ENCODE results near the gene FRK.

Gene FRK

GRCh38 chr6:116035616-116036015 lies 25.1 kb downstream of the FRK start:
- DNase-seq, result no peak

DNA sequence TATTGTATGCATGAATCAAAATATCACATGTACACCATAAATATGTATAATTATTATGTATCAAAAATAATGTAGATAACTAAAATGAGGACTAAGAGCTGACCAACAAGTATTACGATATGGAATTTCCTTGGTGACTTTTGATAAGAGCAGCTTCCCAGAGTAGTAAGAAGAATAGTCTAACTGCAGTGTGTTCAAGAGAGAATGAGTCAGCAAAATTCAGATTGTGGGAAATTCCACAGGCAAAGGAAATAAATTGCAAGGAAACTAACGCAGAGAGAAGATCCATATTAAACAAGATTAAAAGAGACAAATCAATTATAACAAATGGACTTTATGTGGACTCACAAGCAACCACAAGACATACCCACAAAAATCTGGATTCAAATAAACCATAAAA lies 26.4 kb downstream of the FRK start:
- DNase-seq, result peak in 1 of 51 donors; percentile 28

DNA sequence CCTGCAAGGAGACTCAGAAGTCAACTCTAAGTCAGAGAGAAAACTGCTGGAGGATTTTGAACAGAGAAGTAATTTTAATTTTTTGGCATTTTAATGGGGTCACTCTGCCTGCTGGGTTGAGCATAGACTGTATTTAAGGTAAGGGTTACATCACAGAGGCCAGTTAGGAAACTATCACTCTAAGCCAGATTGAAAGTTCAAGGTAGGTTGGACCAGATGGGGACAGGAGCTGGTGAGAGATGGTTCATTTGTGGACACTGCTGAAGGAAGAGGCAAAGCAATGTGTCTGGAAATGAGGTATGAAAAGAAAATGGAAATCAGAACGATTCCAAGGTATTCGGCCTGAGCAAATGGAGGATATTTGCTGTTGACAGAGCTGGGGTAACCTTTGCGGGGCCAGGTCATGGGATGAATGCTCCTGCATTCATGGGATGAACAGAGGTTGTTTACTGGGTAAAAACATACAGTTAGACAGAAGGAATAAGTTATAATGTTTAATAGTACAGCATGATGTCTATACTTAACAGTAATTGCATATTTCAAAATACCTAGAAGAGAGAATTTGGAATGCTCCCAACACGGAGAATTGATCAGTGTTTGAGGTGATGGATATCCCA lies 26.9 kb downstream of the FRK start:
- no peak for DNase-seq

GRCh38 chr6:116030770-116031169 lies 29.9 kb downstream of the FRK start:
- no peak for DNase-seq

DNA sequence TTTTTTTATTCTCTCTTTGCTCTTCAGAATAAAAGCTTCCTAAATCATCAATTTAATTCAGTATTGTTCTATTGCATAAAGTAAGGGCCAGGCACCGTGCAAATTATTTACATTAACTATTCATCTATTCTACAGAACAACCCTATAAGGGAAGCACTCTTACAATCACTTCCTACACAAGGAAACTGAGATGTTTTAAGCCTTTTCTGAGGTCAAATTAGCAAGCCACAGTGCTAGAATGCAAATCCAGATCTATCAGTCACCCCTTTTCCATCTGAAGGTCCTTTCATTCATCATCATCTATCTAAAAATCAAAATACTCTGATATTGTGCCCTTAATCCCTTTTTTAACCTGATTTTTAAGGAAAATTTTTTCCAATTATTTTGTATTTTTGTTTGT lies 31.2 kb downstream of the FRK start:
- DNase-seq, result no peak

DNA sequence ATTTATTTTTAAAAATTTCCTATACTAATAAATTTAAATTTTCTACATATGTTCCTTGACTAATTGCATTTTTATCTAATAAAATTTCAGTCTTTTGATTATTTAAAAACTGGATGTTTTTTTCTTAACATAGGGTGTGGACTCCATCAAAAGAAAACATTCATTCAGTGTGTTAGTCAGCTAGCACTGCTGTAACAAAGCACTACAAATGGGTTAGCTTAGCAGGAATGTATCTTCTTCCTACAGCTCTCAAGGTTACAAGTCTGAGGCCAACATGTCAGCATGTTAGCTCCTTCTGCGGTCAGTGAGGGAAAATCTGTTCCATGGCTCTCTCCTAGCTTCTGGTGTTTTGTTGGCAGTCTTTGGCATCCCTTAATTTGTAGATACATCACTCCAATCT lies 32.5 kb downstream of the FRK start:
- DNase-seq, result no peak

- no peak for DNase-seq
These were observed 32.9 kb downstream of the FRK start for GRCh38 chr6:116027801-116028200.

DNA sequence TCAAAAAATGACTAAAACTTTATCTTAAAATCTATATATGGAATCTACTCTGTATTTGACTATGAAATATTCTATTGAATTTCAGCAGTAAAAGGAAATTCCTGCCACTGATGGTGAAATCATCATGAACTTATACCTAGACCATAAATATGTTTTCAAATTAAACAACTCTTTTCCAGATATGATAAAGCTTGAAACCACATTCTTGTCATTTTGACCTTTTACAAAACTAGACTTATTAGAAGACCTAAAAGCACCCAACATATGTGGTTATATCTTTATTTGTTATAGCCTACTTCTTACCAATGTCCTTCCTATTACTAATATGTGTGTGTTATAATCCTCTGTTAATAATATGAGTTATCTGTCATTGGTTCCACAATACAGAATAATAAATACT lies 35.3 kb downstream of the FRK start:
- no peak for DNase-seq

- DNase-seq, result no peak
These were observed 37.7 kb downstream of the FRK start for GRCh38 chr6:116022841-116023445.

GRCh38 chr6:116020738-116021137 lies 40.0 kb downstream of the FRK start:
- DNase-seq, result no peak

- no peak for DNase-seq
These were observed 41.3 kb downstream of the FRK start for GRCh38 chr6:116019428-116019827.

DNA sequence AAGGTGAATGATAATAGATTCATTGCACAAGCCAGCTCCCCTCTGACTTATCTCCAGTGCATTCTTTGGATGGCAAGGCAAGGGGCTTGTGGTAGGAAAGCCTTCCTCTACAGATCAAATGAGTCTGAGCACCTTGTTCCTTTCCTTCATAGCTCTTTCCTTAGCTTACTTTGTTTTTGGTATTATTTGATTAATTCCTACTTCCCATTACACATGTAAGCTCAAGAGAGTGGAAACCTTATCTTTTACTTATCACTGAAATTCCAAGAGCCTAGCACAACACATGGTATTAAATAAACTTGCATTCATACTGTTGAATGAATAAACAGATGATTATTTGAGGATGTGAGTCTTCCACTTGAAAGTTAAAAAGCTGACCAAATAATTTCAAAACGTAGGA lies 41.7 kb downstream of the FRK start:
- no peak for DNase-seq

DNA sequence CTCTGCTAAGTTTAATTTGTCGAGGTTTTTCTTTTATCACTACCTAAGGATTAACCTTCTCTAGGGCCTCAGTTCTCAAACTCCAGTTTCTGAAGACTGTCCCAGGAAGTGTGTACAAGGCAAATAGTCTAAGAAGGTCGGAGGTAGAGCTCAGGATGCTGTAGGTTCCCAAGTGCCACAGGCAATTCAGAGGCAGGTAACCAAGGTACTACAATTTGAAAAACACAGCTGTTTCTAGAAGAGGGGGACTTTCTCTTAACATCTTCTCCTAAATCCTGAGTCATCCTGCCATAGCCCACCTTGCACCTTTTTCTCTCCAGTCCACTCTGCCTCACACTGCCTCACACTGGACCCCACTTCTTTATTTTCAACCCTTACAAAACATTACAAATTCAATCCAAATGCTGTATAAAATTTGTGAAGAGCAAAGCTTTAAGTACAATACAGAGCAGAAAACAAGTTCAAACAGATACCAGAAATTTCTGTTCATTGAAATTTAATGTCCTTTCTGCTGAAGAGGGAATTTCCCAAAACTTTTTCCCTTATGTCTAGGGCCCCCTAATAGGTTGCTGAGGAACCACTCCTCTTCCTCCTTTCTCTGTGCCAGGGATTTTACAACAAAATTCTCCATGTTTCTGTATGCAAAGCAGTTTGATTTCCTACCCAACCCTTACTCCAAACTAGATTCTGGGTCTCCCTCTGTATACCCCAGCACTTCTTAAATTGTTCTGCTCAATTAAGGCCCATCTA lies 43.0 kb downstream of the FRK start:
- no peak for DNase-seq

DNA sequence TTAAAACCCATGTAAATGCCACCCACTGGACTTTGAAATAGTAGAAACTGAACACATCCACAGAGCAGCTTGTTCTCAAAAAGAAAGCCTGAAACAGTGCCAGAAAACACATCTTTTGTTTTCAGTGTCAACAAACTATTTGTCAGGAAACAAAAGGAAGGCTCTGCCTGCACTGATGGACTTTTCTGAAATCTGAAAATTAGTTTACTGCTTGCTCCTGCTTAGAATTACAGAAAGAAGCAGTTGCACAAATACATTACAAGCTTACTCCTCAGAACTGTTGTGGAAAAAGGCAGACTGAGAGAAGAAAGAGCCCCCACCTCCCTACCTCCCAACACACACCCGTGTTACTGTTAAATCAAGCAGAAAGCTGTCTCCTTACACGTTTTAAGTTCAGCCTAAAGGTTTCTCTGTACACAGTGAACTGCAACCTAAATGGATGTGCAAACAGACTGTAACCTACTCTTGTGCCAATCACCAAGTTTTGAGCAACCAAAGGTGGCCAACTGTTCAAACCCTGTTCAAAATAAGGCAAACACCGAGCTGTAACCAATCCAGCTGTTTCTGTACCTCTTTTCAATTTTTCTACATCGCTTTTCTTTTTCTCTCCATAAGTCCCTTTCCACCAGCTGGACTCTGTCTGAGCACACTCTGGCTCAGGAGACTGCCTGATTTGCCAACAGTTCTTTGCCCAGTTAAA lies 43.7 kb downstream of the FRK start:
- DNase-seq, result peak in 3 of 51 donors; percentile 31 to 64 (median 59)

- DNase-seq, result no peak
These were observed 44.7 kb downstream of the FRK start for GRCh38 chr6:116015983-116016382.

DNA sequence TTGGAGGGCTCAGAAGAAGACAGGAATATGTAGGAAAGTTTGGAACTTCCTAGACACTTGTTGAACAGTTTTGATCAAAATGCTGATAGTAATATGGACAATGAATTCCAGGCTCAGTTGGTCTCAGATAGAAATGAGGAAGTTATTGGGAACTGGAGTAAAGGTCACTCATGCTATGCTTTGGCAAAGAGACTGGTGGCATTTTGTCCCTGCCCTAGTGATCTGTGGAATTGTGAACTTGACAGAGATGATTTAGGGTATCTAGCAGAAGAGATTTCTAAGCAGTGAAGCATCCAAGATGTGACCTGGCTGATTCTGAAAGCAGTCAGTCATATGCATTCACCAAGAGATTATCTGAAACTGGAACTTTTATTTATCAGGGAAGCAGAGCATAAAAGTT lies 45.1 kb downstream of the FRK start:
- no peak for DNase-seq

DNA sequence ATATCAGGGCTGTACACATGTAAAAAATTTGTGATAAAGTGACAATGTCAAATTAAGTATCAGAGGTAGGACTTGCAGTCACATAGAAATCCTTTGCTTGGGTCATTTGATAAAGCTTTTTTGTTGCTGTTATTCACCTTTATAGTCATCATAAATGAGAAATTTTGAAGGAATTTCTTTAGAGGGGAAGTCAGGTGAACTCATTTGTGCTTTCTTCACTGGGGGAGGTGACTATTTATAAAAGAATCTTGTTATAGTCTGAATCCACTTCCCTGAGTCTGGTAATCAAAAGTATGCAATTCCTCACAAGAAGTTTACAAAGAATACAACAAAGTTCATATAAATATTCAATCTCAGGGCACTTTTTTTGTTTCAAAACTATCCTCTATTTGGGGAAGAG lies 47.7 kb downstream of the FRK start:
- DNase-seq, result no peak

GRCh38 chr6:116012471-116012949 lies 48.2 kb downstream of the FRK start:
- no peak for DNase-seq

DNA sequence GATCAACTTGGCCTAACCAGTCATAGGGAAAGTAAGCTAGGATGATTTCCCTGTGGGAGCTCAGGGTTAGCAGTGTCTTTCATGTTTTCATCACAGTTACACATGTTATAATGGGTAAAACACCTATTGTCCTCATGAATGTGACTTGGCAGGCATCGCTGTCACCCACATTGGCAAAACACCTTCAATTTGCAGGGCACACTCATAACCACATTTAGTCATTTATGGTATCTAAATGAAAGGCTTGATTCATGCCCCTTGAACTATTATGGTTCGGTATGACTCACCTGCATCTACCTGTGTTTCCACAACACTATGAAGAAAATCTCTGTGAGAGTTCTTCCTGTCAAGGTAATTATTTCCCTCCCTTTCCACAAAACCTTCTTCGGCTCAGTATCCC lies 49.2 kb downstream of the FRK start:
- DNase-seq, result no peak

- DNase-seq, result peak in 36 of 51 donors; percentile 6 to 83 (median 49)
These were observed 49.8 kb downstream of the FRK start for GRCh38 chr6:116010790-116011401.

DNA sequence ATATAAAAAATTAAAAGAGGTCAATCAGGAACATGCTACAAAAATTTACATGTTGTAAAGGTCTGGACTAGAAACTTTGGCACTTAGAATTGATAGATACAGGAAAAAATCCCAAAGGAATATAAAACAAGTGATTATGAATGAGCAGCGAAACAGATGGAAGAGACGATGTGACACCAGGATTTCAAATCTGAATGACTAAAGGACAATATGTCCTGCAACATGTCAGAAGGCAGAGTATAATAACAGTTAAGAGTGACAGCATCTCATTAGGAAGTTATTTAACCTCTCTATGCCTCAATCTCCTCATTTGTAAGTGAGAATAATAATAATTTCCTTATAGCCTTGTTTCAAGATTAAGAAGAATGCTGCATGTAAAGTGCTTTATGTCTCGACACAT lies 50.3 kb downstream of the FRK start:
- DNase-seq, result peak in 1 of 51 donors; percentile 83
